Gastrocnemius medialis (tissue), 4 donors: Measurements from ENCODE around the gene PHOSPHO2.

Experiments used
- CTCF ChIP-seq, 5 experiments: fragments of 450-650 bp in 3 of 5; fragments of 200-600 bp in 2 of 5; sonication (generic) in 2 of 5; IDR thresholded peaks in 4 of 5; conservative IDR thresholded peaks in 1 of 5; 1 replicate in 4 of 5; 2 replicates in 1 of 5; pipeline ENCODE4 v1.5.1; 2016 to 2019; ENCODE audit warnings: antibody characterized with exemption in 5 of 5, mild to moderate bottlenecking in 3 of 5, moderate library complexity in 3 of 5
- POLR2A ChIP-seq, 2 donors: fragments of 450-650 bp; IDR thresholded peaks; one replicate each; pipeline ENCODE4 v1.6.1; 2017; ENCODE audit warnings: antibody characterized with exemption in 2 of 2, mild to moderate bottlenecking in 2 of 2, moderate library complexity in 2 of 2

- no peak for TF ChIP-seq POLR2A (IDR thresholded peaks at IDR 0.05)
- no peak for TF ChIP-seq CTCF (IDR thresholded peaks at IDR 0.05 in 4 of 5, conservative IDR thresholded peaks at IDR 0.05 in 1 of 5)
These were observed 35.0 kb downstream of the PHOSPHO2 start for GRCh38 chr2:169729274-169729605.
